ENCODE data around the gene AADACL4.

GRCh38 chr1:12599657-12600056, 44.2 kb upstream of the AADACL4 start:
- TF ChIP-seq CTCF (IDR thresholded peaks at IDR 0.05; ENCODE audit: insufficient read depth, low read length) (no peak), POLR2AphosphoS5 (IDR thresholded peaks at IDR 0.05; ENCODE audit: low read depth) (no peak)
